ENCODE measurements around the gene PGLYRP4.

Gene PGLYRP4

GRCh38 chr1:153375511-153375910 lies 26.9 kb upstream of the PGLYRP4 start, which contains the start of gene S100A12:
S100A12 (minus strand) TSS chr1:153375621; CDS start chr1:153374592, 1,029 bp downstream.
- no peak for DNase-seq (ENCODE audit: low spot score)

DNA sequence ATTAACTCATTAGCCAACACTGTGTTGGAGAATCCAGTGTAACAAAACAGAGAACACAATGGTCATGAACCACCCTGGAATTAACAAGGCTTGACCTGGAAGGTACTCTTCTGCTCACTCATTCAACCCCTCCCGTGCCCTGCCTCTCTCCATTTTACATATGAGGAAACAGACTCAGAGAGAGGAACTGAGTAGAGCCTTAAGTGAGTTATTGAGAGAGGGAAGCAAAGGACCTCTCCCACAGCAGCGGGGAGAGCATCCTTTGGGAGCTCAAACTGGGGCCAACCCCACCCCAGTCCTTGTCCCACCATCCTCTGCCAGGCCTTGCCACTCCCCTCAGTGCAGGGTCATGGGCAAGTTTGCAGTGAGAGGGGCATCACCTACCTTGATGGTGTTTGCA lies 25.4 kb upstream of the PGLYRP4 start:
- DNase-seq (ENCODE audit: low spot score) = no peak

DNA sequence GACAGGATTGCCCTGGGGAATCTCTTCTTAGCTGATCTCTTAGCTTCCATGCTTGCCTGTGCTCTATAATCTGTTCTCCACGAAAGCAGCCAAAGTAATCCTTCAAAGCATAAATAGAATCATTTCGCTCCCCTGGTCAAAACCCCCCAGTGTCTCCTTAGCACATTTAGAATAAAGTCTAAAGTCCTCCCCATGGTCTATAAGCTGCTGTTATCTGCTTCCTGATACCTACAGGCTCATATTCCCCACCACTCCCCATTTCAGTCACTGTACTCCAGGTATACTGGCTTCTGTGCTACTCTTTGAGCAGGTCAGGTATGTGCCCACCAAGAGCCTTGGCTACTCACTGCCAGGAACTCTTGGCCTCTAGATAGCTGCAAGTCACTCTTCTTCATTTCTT lies 23.9 kb upstream of the PGLYRP4 start:
- no peak for DNase-seq (ENCODE audit: low spot score)

- no peak for DNase-seq (ENCODE audit: low spot score)
These were observed 22.6 kb upstream of the PGLYRP4 start for GRCh38 chr1:153371231-153371630.

DNA sequence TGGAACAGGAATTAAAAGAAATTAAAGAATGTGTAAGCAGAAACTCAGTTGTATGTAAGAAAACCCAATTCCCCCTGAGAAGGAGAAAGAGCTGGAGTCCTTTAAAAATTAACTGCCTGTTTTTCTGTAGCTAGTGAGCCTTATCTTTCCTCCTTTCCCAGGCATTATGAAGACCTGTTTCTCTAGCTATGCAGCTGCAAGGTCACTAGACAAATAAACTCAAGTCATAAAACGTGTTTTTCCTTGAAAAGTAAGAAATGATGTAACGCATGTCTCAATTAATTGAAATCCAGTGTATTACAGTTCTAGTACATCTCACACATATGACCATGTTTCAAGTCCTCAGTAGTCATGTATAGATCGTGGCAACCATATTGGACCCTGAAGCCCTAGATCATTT lies 21.5 kb upstream of the PGLYRP4 start:
- DNase-seq (ENCODE audit: low spot score) = no peak

GRCh38 chr1:153368495-153368894 lies 19.9 kb upstream of the PGLYRP4 start:
- no peak for DNase-seq (ENCODE audit: low spot score)

DNA sequence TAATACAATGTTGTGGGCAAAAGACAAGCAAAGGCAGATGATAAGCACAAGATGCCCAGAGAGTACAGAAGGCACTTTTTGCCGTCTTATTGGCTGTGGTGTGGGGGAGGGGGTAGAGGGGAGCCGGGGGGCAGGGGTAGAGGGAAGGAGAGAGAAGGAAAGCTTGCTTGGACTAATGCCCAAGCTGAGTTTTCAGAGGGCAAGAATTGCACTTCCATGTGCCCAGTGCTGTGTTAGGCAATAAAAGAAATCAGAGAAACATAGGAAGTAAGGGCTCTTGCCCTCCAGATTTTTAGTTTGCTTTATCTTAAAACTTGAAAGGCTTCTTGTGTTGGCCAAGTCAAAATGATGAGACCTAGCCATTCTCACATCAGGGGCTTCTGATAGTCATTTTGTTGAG lies 18.4 kb upstream of the PGLYRP4 start:
- no peak for DNase-seq (ENCODE audit: low spot score)

DNA sequence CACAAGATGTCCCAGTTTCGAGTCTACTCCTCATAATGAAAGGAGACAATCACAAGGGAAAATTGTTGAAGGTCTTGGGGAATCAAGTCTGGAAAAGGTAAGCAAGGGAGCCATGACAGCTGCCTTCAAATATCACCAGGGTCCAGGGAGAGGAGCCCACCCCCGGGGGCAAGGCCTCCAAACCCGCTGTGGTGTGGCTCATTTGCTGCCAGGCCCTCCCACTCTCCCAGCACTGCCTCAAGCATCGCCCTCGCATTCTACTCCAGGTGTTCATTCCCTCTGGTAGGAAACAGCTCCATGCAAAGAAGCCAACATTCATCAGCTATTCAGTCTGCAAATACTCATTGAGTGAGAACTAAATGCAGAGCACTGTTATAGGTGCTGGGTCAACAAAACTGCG lies 17.6 kb upstream of the PGLYRP4 start:
- no peak for DNase-seq (ENCODE audit: low spot score)

GRCh38 chr1:153365696-153366095 lies 17.1 kb upstream of the PGLYRP4 start:
- no peak for DNase-seq (ENCODE audit: low spot score)

DNA sequence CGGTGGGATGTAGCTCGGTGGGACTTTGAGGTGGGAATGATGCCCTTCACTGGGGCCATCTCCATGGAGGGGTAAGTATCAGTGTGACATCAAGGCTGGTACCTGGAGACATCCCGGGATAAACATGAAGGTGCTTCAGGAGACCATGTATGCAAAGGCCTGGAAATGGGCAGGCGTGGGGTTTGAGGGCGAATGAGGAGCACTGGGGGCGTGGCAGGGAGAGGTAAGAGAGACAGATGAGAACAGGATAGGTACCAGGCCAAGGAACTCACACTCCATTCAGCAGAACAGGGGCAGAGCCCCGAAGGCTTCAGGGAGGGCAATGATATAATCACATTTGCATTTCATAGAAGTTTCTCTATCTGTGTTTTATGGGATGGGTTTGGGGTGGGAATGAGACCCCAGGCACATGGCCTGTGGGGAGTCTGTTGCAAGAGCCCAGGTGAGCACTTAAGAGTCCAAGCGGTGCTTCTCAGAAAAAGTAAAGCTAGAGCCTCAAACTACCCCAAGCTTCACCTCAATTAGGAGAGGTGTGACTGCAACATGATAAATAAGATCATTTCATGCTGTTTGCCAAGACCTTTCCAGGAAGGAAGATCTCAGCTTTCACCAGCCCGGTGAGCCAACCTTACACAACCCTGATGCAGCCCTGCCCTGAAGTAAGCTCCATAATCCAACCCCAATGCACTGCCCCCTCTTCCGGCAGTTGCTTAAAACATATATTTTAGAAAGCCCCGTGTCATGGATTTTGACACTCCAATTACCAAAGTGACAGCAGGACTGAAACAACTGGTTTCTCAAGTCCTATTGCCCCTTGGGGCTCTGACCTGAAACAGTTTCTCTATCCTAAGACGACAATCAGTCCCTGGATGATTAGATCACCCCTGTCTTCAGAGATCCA lies 16.4 kb upstream of the PGLYRP4 start:
- no peak for DNase-seq (ENCODE audit: low spot score)

GRCh38 chr1:153364156-153364555 lies 15.5 kb upstream of the PGLYRP4 start:
- DNase-seq (ENCODE audit: low spot score) = no peak

DNA sequence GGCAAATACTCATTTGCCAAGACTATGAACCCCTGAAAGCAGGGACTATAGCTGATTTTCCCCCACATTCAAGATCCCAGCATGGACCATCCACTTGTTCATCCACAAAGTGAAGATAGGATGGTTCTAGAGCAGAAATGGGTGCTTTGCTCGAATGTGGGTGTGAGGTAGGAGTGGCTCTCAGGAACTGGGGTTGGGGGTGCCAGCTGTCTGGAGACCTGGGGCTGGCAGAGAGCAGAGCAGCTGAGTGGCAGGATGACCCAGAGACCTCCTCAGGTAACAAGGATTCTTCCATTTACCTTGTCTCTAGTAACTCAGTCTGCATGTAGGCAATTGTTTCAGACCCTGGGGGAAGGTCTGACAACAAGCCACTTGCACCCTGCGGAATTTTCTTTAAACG lies 15.0 kb upstream of the PGLYRP4 start:
- DNase-seq (ENCODE audit: low spot score) = no peak

DNA sequence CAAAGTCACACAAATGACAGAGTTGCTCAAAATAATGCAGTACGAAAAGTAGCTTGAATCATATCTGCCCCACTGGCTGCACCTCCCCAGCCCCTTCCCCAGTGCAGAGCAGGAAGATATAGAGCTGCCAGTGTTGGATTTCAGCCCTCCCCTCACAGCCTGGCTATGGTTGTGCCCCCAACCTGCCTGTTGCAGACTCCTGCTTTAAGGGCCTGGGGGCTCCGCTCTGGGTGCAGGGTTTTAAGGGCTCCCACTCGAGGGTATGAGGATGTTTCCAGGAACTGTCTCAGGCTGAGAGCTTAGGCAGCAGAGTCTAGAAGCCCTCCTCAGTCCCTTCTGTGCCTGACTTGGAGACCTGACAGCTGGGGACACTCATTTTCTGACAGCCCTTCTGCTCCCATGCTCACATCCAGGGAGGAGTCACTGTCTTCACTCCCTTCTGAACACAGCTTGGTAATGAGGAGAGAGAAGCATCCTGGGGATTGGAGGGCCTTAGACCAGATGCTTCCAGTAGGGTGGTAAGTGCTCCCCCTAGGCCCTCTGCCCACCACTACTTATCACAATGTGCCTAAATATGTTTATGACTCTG lies 13.6 kb upstream of the PGLYRP4 start:
- no peak for DNase-seq (ENCODE audit: low spot score)

DNA sequence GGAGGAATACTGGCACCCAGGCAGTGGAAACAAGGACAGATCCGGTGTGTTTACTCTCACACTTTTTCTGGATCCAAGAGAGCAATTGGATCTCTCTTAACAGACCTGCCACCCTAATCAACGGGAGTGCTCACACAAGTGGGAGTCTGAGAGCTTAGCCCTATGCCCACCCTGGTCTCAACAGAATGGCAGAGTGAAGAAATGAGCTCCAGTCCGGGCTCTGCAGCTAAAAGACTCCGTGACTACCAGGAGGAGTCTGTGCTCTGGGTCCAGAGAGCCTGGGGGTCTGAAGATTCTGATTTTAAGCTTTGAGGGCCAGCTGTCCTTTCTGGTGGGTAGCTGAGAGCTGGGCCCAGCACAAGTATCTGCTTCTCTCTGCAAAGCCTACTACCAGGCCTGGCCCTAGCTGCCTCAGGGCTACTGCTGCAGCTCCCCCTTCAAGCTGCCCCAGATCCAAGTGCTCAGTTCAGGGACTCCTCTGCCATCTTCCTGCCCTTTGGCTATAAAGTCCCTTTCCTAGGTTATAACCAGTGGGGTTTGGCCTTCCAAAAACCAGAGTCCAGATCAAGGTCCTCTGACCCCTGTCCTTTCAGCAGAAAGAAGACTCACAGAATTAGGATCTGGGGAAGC lies 13.0 kb upstream of the PGLYRP4 start:
- no peak for DNase-seq (ENCODE audit: low spot score)

DNA sequence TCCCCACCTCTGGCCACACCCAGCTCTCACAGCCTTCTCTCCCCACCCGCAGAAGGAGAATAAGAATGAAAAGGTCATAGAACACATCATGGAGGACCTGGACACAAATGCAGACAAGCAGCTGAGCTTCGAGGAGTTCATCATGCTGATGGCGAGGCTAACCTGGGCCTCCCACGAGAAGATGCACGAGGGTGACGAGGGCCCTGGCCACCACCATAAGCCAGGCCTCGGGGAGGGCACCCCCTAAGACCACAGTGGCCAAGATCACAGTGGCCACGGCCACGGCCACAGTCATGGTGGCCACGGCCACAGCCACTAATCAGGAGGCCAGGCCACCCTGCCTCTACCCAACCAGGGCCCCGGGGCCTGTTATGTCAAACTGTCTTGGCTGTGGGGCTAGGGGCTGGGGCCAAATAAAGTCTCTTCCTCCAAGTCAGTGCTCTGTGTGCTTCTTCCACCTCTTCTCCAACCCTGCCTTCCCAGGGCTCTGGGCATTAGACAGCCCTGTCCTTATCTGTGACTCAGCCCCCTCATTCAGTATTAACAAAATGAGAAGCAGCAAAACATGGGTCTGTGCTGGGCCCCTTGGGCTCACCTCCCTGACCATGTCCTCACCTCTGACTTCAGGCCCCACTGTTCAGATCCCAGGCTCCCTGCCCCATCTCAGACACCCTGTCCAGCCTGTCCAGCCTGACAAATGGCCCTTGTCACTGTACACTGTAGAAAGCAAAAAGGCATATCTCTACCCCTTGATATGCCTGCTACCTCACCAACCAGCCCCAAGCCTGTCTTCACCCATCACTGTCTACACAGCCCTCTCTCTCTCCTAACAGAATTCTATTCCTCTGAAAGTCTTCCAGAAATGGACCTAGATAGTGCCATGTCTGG lies 12.2 kb upstream of the PGLYRP4 start:
- no peak for DNase-seq (ENCODE audit: low spot score)

DNA sequence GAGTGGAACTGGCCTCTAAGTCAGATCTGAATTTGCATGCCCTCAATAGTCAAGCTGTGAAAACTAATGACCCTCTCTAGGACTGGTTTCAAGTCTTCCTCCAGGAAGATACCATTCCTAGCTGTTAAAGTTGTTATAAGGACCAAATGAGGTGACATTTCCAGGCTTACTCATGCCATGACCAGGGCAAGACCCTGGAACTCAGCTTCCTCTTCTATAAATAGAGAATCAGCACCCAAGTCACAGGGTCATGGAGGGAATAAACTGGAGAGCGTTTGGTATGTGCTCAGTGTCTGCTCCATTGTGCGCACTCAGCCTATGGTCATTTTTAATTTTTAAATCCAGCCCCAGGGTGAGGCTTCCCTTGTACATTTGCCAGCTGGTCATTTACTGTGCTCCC lies 11.5 kb upstream of the PGLYRP4 start:
- DNase-seq (ENCODE audit: low spot score) = no peak

DNA sequence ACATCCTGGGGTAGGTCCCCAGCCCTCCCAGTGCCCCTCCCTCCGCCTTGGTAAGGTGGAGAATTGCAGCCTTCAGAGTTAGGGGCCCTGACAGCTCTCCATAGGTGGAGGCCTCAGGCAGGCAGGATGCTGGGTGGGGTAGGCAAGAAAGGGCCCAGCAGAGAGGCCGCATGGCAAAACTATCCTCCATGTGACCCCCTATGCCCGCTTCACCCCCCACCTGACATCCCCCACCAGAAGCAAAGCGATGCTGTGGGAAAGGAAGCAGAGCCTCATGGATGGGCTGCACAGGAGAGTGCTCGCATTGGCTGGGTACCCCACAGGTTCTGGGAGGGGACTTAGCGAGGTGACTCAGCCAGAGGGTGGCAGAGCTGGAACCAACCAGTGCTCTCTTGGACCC lies 10.6 kb upstream of the PGLYRP4 start:
- DNase-seq (ENCODE audit: low spot score) = no peak

GRCh38 chr1:153358691-153358975 lies 10.0 kb upstream of the PGLYRP4 start:
- no peak for DNase-seq (ENCODE audit: low spot score)

- no peak for DNase-seq (ENCODE audit: low spot score)
These were observed 9.4 kb upstream of the PGLYRP4 start, which contains the start of gene S100A9 for GRCh38 chr1:153357853-153358690. S100A9 (plus strand) TSS chr1:153357854; CDS start chr1:153358284, 430 bp downstream.

DNA sequence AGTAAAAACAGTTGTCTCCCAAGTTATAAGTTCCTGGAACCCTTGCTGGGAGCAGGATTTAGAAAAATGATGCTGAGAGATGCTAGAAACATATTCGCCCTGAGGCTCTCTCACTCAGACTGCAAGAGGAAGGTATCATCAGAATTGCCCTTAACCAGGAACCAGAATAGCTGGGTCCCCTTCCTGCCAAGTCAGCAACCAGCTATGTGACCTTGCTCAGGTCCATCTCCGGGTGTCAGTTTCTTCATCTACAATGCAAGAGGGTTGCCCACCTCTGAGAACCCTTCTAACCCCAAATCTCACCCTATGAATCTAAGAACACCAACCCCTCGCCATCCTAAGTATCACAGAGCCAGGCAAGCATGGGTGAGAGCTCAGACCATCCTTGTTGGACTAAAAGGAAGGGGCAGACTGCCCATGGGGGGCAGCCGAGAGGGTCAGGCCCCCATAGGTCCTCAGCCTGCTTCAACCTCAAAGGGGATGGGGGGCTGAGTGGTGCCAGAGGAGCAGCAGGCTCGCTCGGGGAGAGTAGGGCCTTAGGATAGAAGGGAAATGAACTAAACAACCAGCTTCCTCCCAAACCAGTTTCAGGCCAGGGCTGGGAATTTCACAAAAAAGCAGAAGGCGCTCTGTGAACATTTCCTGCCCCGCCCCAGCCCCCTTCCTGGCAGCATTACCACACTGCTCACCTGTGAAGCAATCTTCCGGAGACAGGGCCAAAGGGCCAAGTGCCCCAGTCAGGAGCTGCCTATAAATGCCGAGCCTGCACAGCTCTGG lies 8.6 kb upstream of the PGLYRP4 start:
- peak; percentile 24 for DNase-seq (ENCODE audit: low spot score)
